H1 (cell line): ENCODE results near the gene KCTD2. TPM values are rescaled to one million over a fixed set of nuclear protein-coding genes. Genes with fewer than 3 reads are reported as not detected.

Source experiments
- CTCF ChIA-PET: fragments of 300-600 bp; sonication (Branson Sonifier 250); formaldehyde crosslinking; loops from one replicate; lab custom pipeline; 2021; ENCODE audit not compliant: partially characterized antibody; lab: Charles Lee
- POLR2A ChIA-PET: fragments of 300-600 bp; sonication (Branson Sonifier 250); formaldehyde crosslinking; loops from one replicate; lab custom pipeline; 2021; ENCODE audit warnings: inconsistent platforms; ENCODE audit not compliant: partially characterized antibody; lab: Charles Lee
- DNase-seq, 2 experiments: peaks; one replicate each; pipeline versions ENCODE4 v3.0.0 to v3.0.0-alpha.2; 2010 to 2022; ENCODE audit warnings: low spot score in 2 of 2, low read depth in 1 of 2, mixed read lengths in 1 of 2
- FAIRE-seq: peaks from 2 replicates; lab custom pipeline; 2011; peaks lifted over from hg19 to GRCh38; lab: Jason Lieb, UNC
- H2AFZ ChIP-seq: 2 replicates; pipeline ENCODE4 v1.8.1; 2012; ENCODE audit warnings: low read length, inconsistent platforms
- H2AK5ac ChIP-seq: 2 replicates; pipeline ENCODE4 v1.6.1; 2013; ENCODE audit warnings: low read depth, low read length
- H2BK120ac ChIP-seq: replicated peaks from 2 replicates; pipeline ENCODE3; 2013; ENCODE audit warnings: low read depth, low read length, inconsistent platforms
- H2BK12ac ChIP-seq: 2 replicates; pipeline ENCODE4 v1.6.1; 2013; ENCODE audit warnings: low read depth, low read length
- H2BK15ac ChIP-seq: 2 replicates; pipeline ENCODE4 v1.6.1; 2013; ENCODE audit warnings: low read length
- H2BK20ac ChIP-seq: 2 replicates; pipeline ENCODE4 v1.6.1; 2013; ENCODE audit warnings: low read length
- H2BK5ac ChIP-seq: 2 replicates; pipeline ENCODE4 v1.6.1; 2013; ENCODE audit warnings: low read depth, low read length
- H3K14ac ChIP-seq: 2 replicates; pipeline ENCODE4 v1.6.1; 2013; ENCODE audit warnings: inconsistent platforms; ENCODE audit not compliant: insufficient read length
- H3K18ac ChIP-seq: 2 replicates; pipeline ENCODE4 v1.6.1; 2013; ENCODE audit warnings: low read length; ENCODE audit errors: extremely low read depth
- H3K23ac ChIP-seq: 2 replicates; pipeline ENCODE4 v1.6.1; 2013; ENCODE audit warnings: inconsistent platforms; ENCODE audit not compliant: insufficient read length
- H3K23me2 ChIP-seq: 2 replicates; pipeline ENCODE4 v1.6.1; 2013; ENCODE audit warnings: low read depth, low read length
- H3K27ac ChIP-seq: 2 replicates; pipeline ENCODE4 v1.6.1; 2011; ENCODE audit warnings: low read depth, low read length, inconsistent platforms
- H3K27me3 ChIP-seq, 4 experiments: replicated peaks in 1 of 4; 1 replicate in 1 of 4; 2 replicates in 3 of 4; pipeline versions ENCODE4 v1.6.1 to v1.8.1; 2011 to 2013; ENCODE audit warnings: low read length in 3 of 4, mild to moderate bottlenecking in 3 of 4, inconsistent platforms in 2 of 4, mixed read lengths in 2 of 4, moderate library complexity in 1 of 4; ENCODE audit not compliant: control insufficient read depth in 3 of 4, insufficient read depth in 3 of 4; ENCODE audit errors: extremely low read depth in 1 of 4
- H3K36me3 ChIP-seq, 4 experiments: 2 replicates each; pipeline versions ENCODE4 v1.6.1 to v1.8.1; 2011 to 2013; ENCODE audit warnings: mild to moderate bottlenecking in 4 of 4, low read length in 3 of 4, moderate library complexity in 2 of 4, control low read depth in 1 of 4, inconsistent platforms in 1 of 4; ENCODE audit not compliant: insufficient read depth in 4 of 4, control insufficient read depth in 2 of 4
- H3K4ac ChIP-seq: replicated peaks from 2 replicates; pipeline ENCODE3; 2013; ENCODE audit warnings: low read length, low read depth, mixed read lengths, inconsistent platforms; ENCODE audit not compliant: insufficient read length
- H3K4me1 ChIP-seq, 4 experiments: replicated peaks in 1 of 4; 1 replicate in 1 of 4; 2 replicates in 3 of 4; pipeline versions ENCODE4 v1.6.1 to v1.8.1; 2011 to 2013; ENCODE audit warnings: low read length in 3 of 4, inconsistent platforms in 2 of 4, mixed read lengths in 1 of 4; ENCODE audit not compliant: insufficient read depth in 4 of 4, control insufficient read depth in 3 of 4
- H3K4me2 ChIP-seq, 2 experiments: 2 replicates each; pipeline versions ENCODE4 v1.6.1 to v1.8.1; 2011 to 2013; ENCODE audit warnings: low read depth in 2 of 2, low read length in 2 of 2, control low read depth in 1 of 2, inconsistent platforms in 1 of 2, mild to moderate bottlenecking in 1 of 2; ENCODE audit not compliant: insufficient read depth in 1 of 2
- H3K4me3 ChIP-seq, 4 experiments: fragments of 200-600, 300-600 bp in 1 of 4; sonication (generic), shearing (Covaris generic), sonication (Bioruptor Twin) in 1 of 4; 2 replicates each; pipeline versions ENCODE4 v1.5.1 to v1.8.1; 2011 to 2016; ENCODE audit warnings: low read length in 4 of 4, low read depth in 3 of 4, control low read depth in 2 of 4, inconsistent platforms in 2 of 4, mild to moderate bottlenecking in 2 of 4, mixed read lengths in 1 of 4, moderate library complexity in 1 of 4; ENCODE audit not compliant: insufficient read depth in 2 of 4; ENCODE audit errors: extremely low read depth in 1 of 4
- H3K56ac ChIP-seq: replicated peaks from 2 replicates; pipeline ENCODE3; 2013; ENCODE audit warnings: low read depth, mild to moderate bottlenecking, mixed read lengths, low read length, inconsistent platforms; ENCODE audit not compliant: insufficient read length
- H3K79me1 ChIP-seq: 2 replicates; pipeline ENCODE4 v1.6.1; 2013; ENCODE audit warnings: low read depth, low read length, control low read depth
- H3K79me2 ChIP-seq, 2 experiments: 2 replicates each; pipeline versions ENCODE4 v1.6.1 to v1.8.1; 2012 to 2013; ENCODE audit warnings: low read length in 2 of 2, mild to moderate bottlenecking in 2 of 2, inconsistent platforms in 1 of 2; ENCODE audit not compliant: insufficient read depth in 2 of 2, control insufficient read depth in 1 of 2
- H3K9ac ChIP-seq, 4 experiments: replicated peaks in 1 of 4; 1 replicate in 1 of 4; 2 replicates in 3 of 4; pipeline versions ENCODE4 v1.6.1 to v1.8.1; 2011 to 2013; ENCODE audit warnings: low read depth in 3 of 4, low read length in 3 of 4, control low read depth in 2 of 4, mild to moderate bottlenecking in 2 of 4, moderate library complexity in 2 of 4, inconsistent platforms in 1 of 4; ENCODE audit errors: extremely low read depth in 1 of 4
- H3K9me3 ChIP-seq, 2 experiments: 2 replicates each; pipeline versions ENCODE4 v1.6.1 to v1.8.1; 2012 to 2013; ENCODE audit warnings: mild to moderate bottlenecking in 2 of 2, moderate library complexity in 2 of 2, control low read depth in 1 of 2, inconsistent platforms in 1 of 2, low read depth in 1 of 2, low read length in 1 of 2, mixed read lengths in 1 of 2; ENCODE audit not compliant: insufficient read depth in 2 of 2
- H4K20me1 ChIP-seq, 2 experiments: replicated peaks in 1 of 2; 2 replicates each; pipeline versions ENCODE3 to v1.8.1; 2011 to 2013; ENCODE audit warnings: inconsistent platforms in 2 of 2, low read length in 2 of 2, mild to moderate bottlenecking in 1 of 2; ENCODE audit not compliant: insufficient read depth in 2 of 2, control insufficient read depth in 1 of 2
- H4K5ac ChIP-seq: 2 replicates; pipeline ENCODE4 v1.6.1; 2013; ENCODE audit warnings: low read length, low read depth, mixed read lengths, inconsistent platforms; ENCODE audit not compliant: insufficient read length
- H4K8ac ChIP-seq: 2 replicates; pipeline ENCODE4 v1.8.0; 2013; ENCODE audit warnings: mild to moderate bottlenecking, moderate library complexity, low read length, inconsistent platforms; ENCODE audit not compliant: insufficient read depth; ENCODE audit errors: extremely low read depth
- H4K91ac ChIP-seq: replicated peaks from 2 replicates; pipeline ENCODE3; 2013; ENCODE audit warnings: low read length, mixed read lengths, inconsistent platforms; ENCODE audit not compliant: insufficient read length
- BRCA1 ChIP-seq: IDR thresholded peaks from 2 replicates; pipeline ENCODE4 v1.6.1; 2012; ENCODE audit warnings: low read depth, low read length, improper control_type of control experiment
- CBX8 ChIP-seq: fragments of 300-800, 300-1000 bp; sonication (generic); IDR thresholded peaks from 2 replicates; pipeline ENCODE4 v1.7.1; 2016; ENCODE audit warnings: low read depth, low read length, borderline replicate concordance
- CREB1 ChIP-seq: IDR thresholded peaks from 2 replicates; pipeline ENCODE4 v1.6.1; 2012; ENCODE audit warnings: inconsistent platforms
- CTBP2 ChIP-seq: IDR thresholded peaks from 2 replicates; pipeline ENCODE4 v1.7.0; 2011; ENCODE audit warnings: borderline replicate concordance, mild to moderate bottlenecking, moderate library complexity, mixed read lengths, low read length; ENCODE audit not compliant: insufficient read depth, insufficient read length
- NANOG ChIP-seq: IDR thresholded peaks from 2 replicates; pipeline ENCODE4 v1.6.1; 2011; ENCODE audit warnings: low read length, low read depth, mild to moderate bottlenecking, inconsistent platforms; ENCODE audit not compliant: insufficient read depth, poor library complexity, severe bottlenecking
- RNF2 ChIP-seq: fragments of 200-900, 300-1000 bp; sonication (generic); IDR thresholded peaks from 2 replicates; pipeline ENCODE4 v1.7.1; 2016; ENCODE audit warnings: borderline replicate concordance, low read depth, mild to moderate bottlenecking, antibody characterized with exemption, low read length; ENCODE audit not compliant: poor library complexity, severe bottlenecking; ENCODE audit errors: missing control alignments
- SP2 ChIP-seq: IDR thresholded peaks from 2 replicates; pipeline ENCODE4 v1.6.1; 2012; ENCODE audit warnings: mild to moderate bottlenecking, low read length, inconsistent platforms
- TBP ChIP-seq: IDR thresholded peaks from 2 replicates; pipeline ENCODE4 v1.6.1; 2011; ENCODE audit warnings: low read depth, low read length, improper control_type of control experiment
- WGBS, 2 experiments: shearing (Covaris generic) in 1 of 2; methylation state at CpG; one replicate each; pipeline versions ENCODE4 v1.1.6 to v1.1.7; 2013 to 2015; ENCODE audit warnings: low lambda C conversion rate in 2 of 2, mixed read lengths in 2 of 2, inconsistent platforms in 1 of 2, low coverage in 1 of 2, missing lambda C conversion rate in 1 of 2; ENCODE audit not compliant: insufficient replicate concordance in 2 of 2, insufficient coverage in 1 of 2, insufficient read length in 1 of 2; ENCODE audit errors: extremely low coverage in 1 of 2, missing lambda C conversion rate in 1 of 2; 5-methylcytosine and 5-hydroxymethylcytosine counted together
- polyA plus RNA-seq, 7 experiments: library from polyadenylated mRNA; depleted of rRNA in 3 of 7; stranded (reverse) in 5 of 7; unstranded in 2 of 7; fragments of >200 nt in 5 of 7; fragments of 200-250 nt in 2 of 7; gene quantifications; 1 replicate in 5 of 7; 2 replicates in 1 of 7; 4 replicates in 1 of 7; pipeline versions ENCODE4 v1.2.1 to v1.2.3, GENCODE V29; 2011 to 2013; ENCODE audit warnings: missing spikeins in 2 of 7, mixed read lengths in 2 of 7
- total RNA-seq: library from RNA; stranded (reverse); fragmentation: NEBNext Ultra II Directional; extraction: Animal tissue kit (Norgen Biotek cat#: 25700); gene quantifications from 2 replicates; pipeline ENCODE4 v1.2.1, GENCODE V29; 2021
- TF ChIP-seq, protein P1 (sequence below): IDR thresholded peaks from 2 replicates; pipeline ENCODE4 v1.6.1; 2011; ENCODE audit warnings: low read length, improper control_type of control experiment

The KCTD2 gene
- total and polyA plus RNA-seq, 2 of the 8 experiments (the other 6 are each of a cell fraction or from before 2014, with no cell fraction given), result 33.7 to 36.8 TPM

DNA sequence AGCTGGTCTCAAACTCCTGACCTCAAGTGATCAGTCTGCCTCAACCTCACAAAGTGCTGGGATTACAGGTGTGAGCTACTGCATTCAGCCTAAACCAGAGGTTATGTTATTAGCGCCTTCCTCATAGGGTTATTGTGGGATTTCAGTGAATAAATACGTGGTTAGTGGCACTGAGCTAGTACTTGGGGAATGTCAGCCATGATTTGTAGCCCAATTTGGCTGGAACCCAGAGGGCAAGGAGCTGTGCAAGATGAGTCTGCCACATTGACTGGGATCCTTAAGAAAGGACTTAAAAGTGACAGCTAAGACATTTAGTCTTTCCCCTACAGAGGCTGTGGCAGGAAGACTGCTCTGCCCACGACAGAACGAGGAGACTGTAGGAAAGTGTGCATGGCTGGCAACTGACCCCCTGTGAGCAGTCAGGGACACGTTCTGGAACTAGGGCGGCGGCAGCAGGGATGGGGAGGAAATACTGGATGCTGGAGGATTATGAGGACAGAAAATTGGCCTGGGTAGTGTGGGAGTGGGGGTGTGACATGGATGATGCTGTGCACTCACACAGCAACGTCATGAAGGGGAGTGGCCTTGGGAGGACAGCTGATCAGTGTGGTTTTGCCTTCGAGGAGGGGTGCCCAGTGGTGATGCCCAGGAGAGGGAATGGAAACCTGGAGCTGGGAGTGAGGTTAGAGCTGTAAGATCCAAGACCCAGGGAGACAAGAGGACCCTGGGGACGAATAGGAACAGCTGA, 14.9 kb upstream of the KCTD2 start:
- Histone ChIP-seq H2BK120ac (no peak overlapping the region), H4K8ac (no peak overlapping the region), H4K20me1 (no peaks in the 10 kb centered on the region), H3K79me2 (no peaks in the 10 kb centered on the region), H3K9ac (no peak overlapping the region; a peak in 3 of 7 replicates), H3K27ac (no peak overlapping the region), H3K14ac (no peak overlapping the region), H3K4me2 (peak overlapping the region; percentile 42 to 67; a peak in 3 of 4 replicates), H3K56ac (no peak overlapping the region), H4K91ac (no peak overlapping the region), H4K5ac (no peak overlapping the region), H3K4ac (no peak overlapping the region), H2AK5ac (no peak overlapping the region), H3K4me3 (peak overlapping the region in 2 of 4 experiments; percentile 7 to 93; a peak in 5 of 8 replicates), H3K23me2 (no peaks in the 10 kb centered on the region), H3K4me1 (peaks cover 3 to 10% (median 7%) of the 10 kb centered on the region in 4 experiments; a peak in 5 of 7 replicates), H2AFZ (peak overlapping the region; percentile 68), H2BK5ac (no peak overlapping the region; the same call in 1 of the 2 replicates), H3K36me3 (no peaks in the 10 kb centered on the region), H2BK15ac (no peak overlapping the region), H3K79me1 (no peaks in the 10 kb centered on the region), H3K27me3 (no peaks in the 10 kb centered on the region), H2BK20ac (no peak overlapping the region), H3K18ac (no peak overlapping the region), H3K23ac (no peak overlapping the region), H2BK12ac (peak overlapping the region; percentile 50; the same call in 1 of the 2 replicates), H3K9me3 (peaks cover 6 to 8% of the 10 kb centered on the region in 2 experiments)
- POLR2A ChIA-PET, result interaction anchor here (0.9 to 2.2 kb wide), 6 partner anchors 9 to 65 kb away, joined by 3 to 11 read pairs (median 4); partner anchors contain the start of gene MRPL58
- WGBS, 2 experiments, result 72% methylated on average over 10 of the region's 10 CpGs; no CpG with 5 or more reads in 1 of the 2 experiments
- DNase-seq, result peak in 1 of 2 experiments; percentile 59
- CTCF ChIA-PET, result interaction anchor here (0.6 to 2.3 kb wide), 12 partner anchors 8 to 393 kb away, joined by 3 to 22 read pairs (median 4); no protein-coding TSS in a partner anchor
- FAIRE-seq, result no peak
- no peak for TF ChIP-seq CTBP2
- TF ChIP-seq CREB1, result peak; percentile 70
- no peak for TF ChIP-seq RNF2
- no peak for TF ChIP-seq CBX8
- TF ChIP-seq, protein P1, sequence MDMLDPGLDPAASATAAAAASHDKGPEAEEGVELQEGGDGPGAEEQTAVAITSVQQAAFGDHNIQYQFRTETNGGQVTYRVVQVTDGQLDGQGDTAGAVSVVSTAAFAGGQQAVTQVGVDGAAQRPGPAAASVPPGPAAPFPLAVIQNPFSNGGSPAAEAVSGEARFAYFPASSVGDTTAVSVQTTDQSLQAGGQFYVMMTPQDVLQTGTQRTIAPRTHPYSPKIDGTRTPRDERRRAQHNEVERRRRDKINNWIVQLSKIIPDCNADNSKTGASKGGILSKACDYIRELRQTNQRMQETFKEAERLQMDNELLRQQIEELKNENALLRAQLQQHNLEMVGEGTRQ, result no peak
- TF ChIP-seq NANOG, result no peak
- TF ChIP-seq SP2, result no peak
- TF ChIP-seq BRCA1, result no peak
- TF ChIP-seq TBP, result 0 out of 2 replicates have a peak, but pooled peaks have one; percentile 14
